Karpas-422 (cell line): ENCODE results near the gene ACAP2. TPM values are rescaled to one million over a fixed set of nuclear protein-coding genes. Genes with fewer than 3 reads are reported as not detected.

Experiments
- DNase-seq: peaks from one replicate; pipeline ENCODE4 v3.0.0-alpha.2; 2015
- H2AFZ ChIP-seq: fragments of 200-600 bp; sonication (generic); 2 replicates; pipeline ENCODE4 v1.6.1; 2014; ENCODE audit warnings: antibody characterized with exemption, low read length, mixed read lengths
- H3K27ac ChIP-seq: fragments of 200-600 bp; sonication (generic); 2 replicates; pipeline ENCODE4 v1.5.1; 2014; ENCODE audit warnings: mild to moderate bottlenecking, low read length, moderate library complexity
- H3K27me3 ChIP-seq: fragments of 200-600 bp; sonication (generic); 2 replicates; pipeline ENCODE4 v1.6.1; 2014; ENCODE audit warnings: low read length, mixed read lengths
- H3K36me3 ChIP-seq: fragments of 200-600 bp; sonication (generic); 2 replicates; pipeline ENCODE4 v1.6.1; 2014; ENCODE audit warnings: low read length, mixed read lengths; ENCODE audit not compliant: insufficient read depth
- H3K4me1 ChIP-seq: fragments of 200-600 bp; sonication (generic); 2 replicates; pipeline ENCODE4 v1.6.1; 2014; ENCODE audit warnings: mild to moderate bottlenecking, low read length, mixed read lengths
- H3K4me2 ChIP-seq: fragments of 200-600 bp; sonication (generic); 2 replicates; pipeline ENCODE4 v1.6.1; 2014; ENCODE audit warnings: low read length, low read depth, mild to moderate bottlenecking; ENCODE audit not compliant: poor library complexity, severe bottlenecking
- H3K4me3 ChIP-seq: fragments of 200-600 bp; sonication (generic); 2 replicates; pipeline ENCODE4 v1.5.1; 2014; ENCODE audit warnings: mild to moderate bottlenecking, antibody characterized with exemption, low read length, mixed read lengths
- H3K79me2 ChIP-seq: fragments of 200-600 bp; sonication (generic); 2 replicates; pipeline ENCODE4 v1.6.1; 2014; ENCODE audit warnings: mild to moderate bottlenecking, low read length, mixed read lengths
- H3K9ac ChIP-seq: fragments of 200-600 bp; sonication (generic); 2 replicates; pipeline ENCODE4 v1.6.0; 2014; ENCODE audit warnings: low read length
- H3K9me2 ChIP-seq: fragments of 200-600 bp; sonication (generic), shearing (Covaris generic); replicated peaks from 2 replicates; pipeline ENCODE4 v1.6.0; 2014; ENCODE audit warnings: mild to moderate bottlenecking, low read length, moderate library complexity; ENCODE audit not compliant: insufficient read depth
- H3K9me3 ChIP-seq: fragments of 300-700, 200-600 bp; sonication (generic); 2 replicates; pipeline ENCODE4 v1.6.1; 2014; ENCODE audit warnings: low read length, mixed read lengths
- H4K20me1 ChIP-seq: fragments of 200-600 bp; sonication (generic); 2 replicates; pipeline ENCODE4 v1.6.1; 2014; ENCODE audit warnings: mild to moderate bottlenecking, antibody characterized with exemption, low read length, low read depth; ENCODE audit not compliant: insufficient read depth
- total RNA-seq: library from RNA; depleted of rRNA; stranded (reverse); fragments of >200 nt; shearing (Covaris generic); gene quantifications from 2 replicates; pipeline ENCODE4 v1.2.3, GENCODE V29; 2014; ENCODE audit warnings: low replicate concordance

ACAP2 gene
- total RNA-seq, 1 experiment from 2014 or later, result 260 TPM

GRCh38 chr3:195394700-195395099, 48.1 kb downstream of the ACAP2 start:
- Histone ChIP-seq H3K4me3 (peak overlapping the region; percentile 54), H4K20me1 (no peaks in the 10 kb centered on the region), H3K4me2 (peak overlapping the region; percentile 83), H3K9ac (peak overlapping the region; percentile 62), H3K9me3 (no peaks in the 10 kb centered on the region), H3K27me3 (no peaks in the 10 kb centered on the region), H3K79me2 (peaks cover 97% of the 10 kb centered on the region), H3K9me2 (no peaks in the 10 kb centered on the region), H2AFZ (no peak overlapping the region), H3K36me3 (peaks cover 7% of the 10 kb centered on the region), H3K27ac (peak overlapping the region; percentile 93), H3K4me1 (peaks cover 89% of the 10 kb centered on the region)
- peak; percentile 93 for DNase-seq

DNA sequence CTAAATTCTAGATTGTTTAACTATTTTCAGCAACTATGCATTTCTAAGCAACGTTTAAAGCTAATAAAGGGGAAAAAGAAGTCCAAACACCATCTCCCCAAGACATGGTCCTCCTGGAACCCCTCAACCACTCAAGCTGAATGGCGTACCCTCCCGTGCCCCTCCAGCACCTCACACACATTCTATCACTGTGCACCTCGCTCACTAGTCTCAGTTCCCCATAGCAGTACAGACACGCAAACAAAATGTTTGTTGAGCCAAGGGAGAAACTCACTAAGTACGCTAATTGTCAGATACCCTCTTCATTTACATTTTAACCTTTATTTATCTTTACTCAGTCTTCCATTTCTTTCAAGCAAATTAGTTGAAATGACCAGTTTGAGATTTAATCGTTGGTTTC, 48.8 kb downstream of the ACAP2 start:
- Histone ChIP-seq H3K27me3 (no peaks in the 10 kb centered on the region), H3K79me2 (peaks cover 95% of the 10 kb centered on the region), H2AFZ (0 out of 2 replicates have a peak overlapping the region, but pooled peaks have one; percentile 9), H3K9me3 (no peaks in the 10 kb centered on the region), H3K4me1 (peaks cover 85% of the 10 kb centered on the region), H3K4me3 (peak overlapping the region; percentile 54), H3K27ac (peak overlapping the region; percentile 93), H4K20me1 (no peaks in the 10 kb centered on the region), H3K36me3 (peaks cover 7% of the 10 kb centered on the region), H3K9me2 (no peaks in the 10 kb centered on the region), H3K9ac (peak overlapping the region; percentile 62), H3K4me2 (peak overlapping the region; percentile 83)
- peak; percentile 86 for DNase-seq

- H3K36me3 ChIP-seq, result peaks cover 10% of the 10 kb centered on the region
- H3K27me3 ChIP-seq, result no peaks in the 10 kb centered on the region
- H3K27ac ChIP-seq, result no peak overlapping the region
- no peak overlapping the region for H3K4me3 ChIP-seq
- no peaks in the 10 kb centered on the region for H3K9me3 ChIP-seq
- H3K9me2 ChIP-seq, result no peaks in the 10 kb centered on the region
- no peak overlapping the region for H3K9ac ChIP-seq
- peaks cover 37% of the 10 kb centered on the region for H3K4me1 ChIP-seq
- DNase-seq, result no peak
- no peaks in the 10 kb centered on the region for H4K20me1 ChIP-seq
- H3K4me2 ChIP-seq, result no peak overlapping the region
- H2AFZ ChIP-seq, result no peak overlapping the region
- peaks cover 96% of the 10 kb centered on the region for H3K79me2 ChIP-seq
Measured at GRCh38 chr3:195388380-195388779, 54.4 kb downstream of the ACAP2 start.

DNA sequence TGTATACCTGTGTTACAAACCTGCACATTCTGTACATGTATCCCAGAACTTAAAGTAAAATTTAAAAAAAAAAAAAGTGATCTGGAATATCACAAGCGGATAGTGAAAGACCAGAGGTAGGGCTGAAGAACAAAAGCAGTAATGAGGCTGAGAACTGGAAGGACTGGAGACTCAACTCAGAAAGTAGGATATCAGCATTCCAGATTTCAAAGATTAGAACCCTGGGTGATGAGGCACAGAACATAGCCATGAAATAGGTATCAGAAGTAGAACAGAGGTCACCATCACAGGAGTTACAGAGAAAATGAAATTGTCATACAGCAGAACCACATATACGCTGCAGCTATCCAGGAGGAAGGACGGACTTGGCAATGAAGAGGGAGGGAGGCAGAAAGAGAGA, 56.1 kb downstream of the ACAP2 start:
- no peaks in the 10 kb centered on the region for H3K9me2 ChIP-seq
- H3K9me3 ChIP-seq, result no peaks in the 10 kb centered on the region
- DNase-seq, result no peak
- H3K4me3 ChIP-seq, result no peak overlapping the region
- H4K20me1 ChIP-seq, result no peaks in the 10 kb centered on the region
- no peak overlapping the region for H3K4me2 ChIP-seq
- no peaks in the 10 kb centered on the region for H3K27me3 ChIP-seq
- peaks cover 34% of the 10 kb centered on the region for H3K4me1 ChIP-seq
- peaks cover 96% of the 10 kb centered on the region for H3K79me2 ChIP-seq
- peaks cover 6% of the 10 kb centered on the region; the same call in 1 of the 2 replicates for H3K36me3 ChIP-seq
- H3K27ac ChIP-seq, result no peak overlapping the region
- no peak overlapping the region for H3K9ac ChIP-seq
- H2AFZ ChIP-seq, result no peak overlapping the region

DNA sequence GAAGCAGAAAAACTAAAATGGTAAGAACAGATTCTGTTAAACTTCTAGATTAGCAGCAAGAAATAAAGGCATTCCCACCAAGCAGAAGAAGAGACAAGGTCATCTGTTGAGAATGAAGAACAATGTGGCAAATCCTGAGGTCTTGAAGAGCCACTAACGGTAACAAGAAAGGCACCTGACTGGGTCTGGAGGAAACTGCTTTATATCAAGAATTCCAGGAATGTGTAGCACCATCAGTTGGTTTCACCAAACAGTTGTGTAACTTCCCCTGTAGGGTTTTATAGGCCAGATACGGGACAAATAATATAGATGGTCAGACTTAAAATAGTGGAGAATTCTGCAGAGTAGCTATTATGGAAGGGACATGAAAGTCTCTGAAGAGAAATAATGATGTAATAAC, 57.3 kb downstream of the ACAP2 start:
- Histone ChIP-seq H3K4me2 (no peak overlapping the region), H3K79me2 (peaks cover 96% of the 10 kb centered on the region), H3K4me3 (no peak overlapping the region)

DNA sequence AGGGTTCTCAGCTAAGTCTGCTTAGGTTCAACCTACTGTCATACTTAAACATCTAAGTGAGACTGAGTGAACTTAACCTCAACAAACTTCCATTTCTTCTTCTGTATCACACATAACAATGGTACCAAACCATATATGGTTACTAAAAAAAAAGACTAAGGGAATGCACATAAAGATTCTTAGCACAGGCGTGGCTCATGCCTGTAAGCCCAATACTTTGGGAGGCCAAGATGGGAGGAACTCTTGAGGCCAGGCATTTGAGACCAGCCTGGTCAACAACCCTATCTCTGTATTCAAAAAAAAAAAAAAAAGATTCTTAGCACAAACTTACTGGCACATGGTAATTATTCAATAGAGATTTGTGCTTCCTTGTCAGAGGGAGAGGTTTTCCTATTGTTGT, 57.9 kb downstream of the ACAP2 start:
- H3K27ac ChIP-seq, result no peak overlapping the region
- DNase-seq, result no peak
- H3K27me3 ChIP-seq, result no peaks in the 10 kb centered on the region
- H3K36me3 ChIP-seq, result peaks cover 21% of the 10 kb centered on the region; the same call in 1 of the 2 replicates
- H3K9ac ChIP-seq, result no peak overlapping the region
- no peaks in the 10 kb centered on the region for H4K20me1 ChIP-seq
- H3K9me2 ChIP-seq, result no peaks in the 10 kb centered on the region
- no peaks in the 10 kb centered on the region for H3K9me3 ChIP-seq
- no peak overlapping the region for H2AFZ ChIP-seq
- H3K4me2 ChIP-seq, result no peak overlapping the region
- peaks cover 37% of the 10 kb centered on the region for H3K4me1 ChIP-seq
- no peak overlapping the region for H3K4me3 ChIP-seq
- peaks cover 97% of the 10 kb centered on the region for H3K79me2 ChIP-seq

More for the DNA sequence above, 57.3 kb downstream of the ACAP2 start:
- Histone ChIP-seq H2AFZ (no peak overlapping the region), H3K9me3 (no peaks in the 10 kb centered on the region), H3K27ac (no peak overlapping the region), H4K20me1 (no peaks in the 10 kb centered on the region), H3K9ac (no peak overlapping the region), H3K9me2 (no peaks in the 10 kb centered on the region), H3K27me3 (no peaks in the 10 kb centered on the region), H3K4me1 (peaks cover 34% of the 10 kb centered on the region), H3K36me3 (peaks cover 17% of the 10 kb centered on the region; the same call in 1 of the 2 replicates)
- DNase-seq, result no peak

DNA sequence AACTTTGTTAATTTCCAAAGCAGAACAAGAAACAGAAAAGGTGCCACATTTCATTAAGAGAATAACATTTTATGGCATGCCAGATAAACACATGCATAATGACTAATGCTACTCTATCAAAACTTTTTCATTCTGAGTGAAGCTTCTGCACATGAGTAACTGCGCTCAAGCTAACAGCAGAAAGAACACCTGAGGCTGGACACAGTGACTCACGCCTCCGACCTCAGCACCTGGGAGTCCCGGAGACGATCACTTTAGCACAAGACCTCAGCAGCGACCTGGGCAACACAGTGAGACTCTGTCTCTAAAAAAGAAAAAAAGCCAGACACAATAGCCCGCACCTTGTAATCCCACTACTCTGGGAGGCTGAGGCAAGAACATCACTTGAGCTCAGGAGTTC, 70.6 kb downstream of the ACAP2 start:
- Histone ChIP-seq H3K4me1 (peaks cover 21% of the 10 kb centered on the region), H3K4me2 (no peak overlapping the region), H3K36me3 (peaks cover 34% of the 10 kb centered on the region), H3K9me2 (no peaks in the 10 kb centered on the region), H3K79me2 (peaks cover 91% of the 10 kb centered on the region), H3K4me3 (no peak overlapping the region), H4K20me1 (no peaks in the 10 kb centered on the region), H3K9ac (no peak overlapping the region), H3K27me3 (no peaks in the 10 kb centered on the region), H2AFZ (no peak overlapping the region), H3K9me3 (no peaks in the 10 kb centered on the region), H3K27ac (no peak overlapping the region)
- DNase-seq, result no peak

GRCh38 chr3:195366200-195366925, 76.5 kb downstream of the ACAP2 start:
- DNase-seq, result no peak
- H3K9me2 ChIP-seq, result no peaks in the 10 kb centered on the region
- no peak overlapping the region for H3K27ac ChIP-seq
- no peaks in the 10 kb centered on the region for H4K20me1 ChIP-seq
- H3K79me2 ChIP-seq, result peaks cover 94% of the 10 kb centered on the region
- H3K27me3 ChIP-seq, result no peaks in the 10 kb centered on the region
- H3K9me3 ChIP-seq, result no peaks in the 10 kb centered on the region
- no peak overlapping the region for H2AFZ ChIP-seq
- no peak overlapping the region for H3K9ac ChIP-seq
- H3K4me3 ChIP-seq, result no peak overlapping the region
- no peak overlapping the region for H3K4me2 ChIP-seq
- peaks cover 26% of the 10 kb centered on the region for H3K36me3 ChIP-seq
- peaks cover 34% of the 10 kb centered on the region for H3K4me1 ChIP-seq
